Inferior parietal cortex (tissue), 1 donor: ENCODE results near the gene FRAS1.
"Not testable (repeated sequence)": the region's sequence is repeated elsewhere in the genome, so short reads cannot be mapped to it uniquely, and the experiment has no call there.

ENCODE experiments used
- DNase-seq: peaks from one replicate; pipeline ENCODE4 v3.0.0-alpha.2; 2016; ENCODE audit errors: extremely low spot score

The FRAS1 gene

GRCh38 chr4:78162821-78163220 is 105.7 kb downstream of the FRAS1 start:
- no peak for DNase-seq

- DNase-seq, result no peak
Observed at GRCh38 chr4:78165758-78166157, 108.6 kb downstream of the FRAS1 start.

GRCh38 chr4:78166622-78167021 is 109.5 kb downstream of the FRAS1 start:
- DNase-seq, result no peak

- DNase-seq, result no peak
Observed at GRCh38 chr4:78167510-78167909, 110.4 kb downstream of the FRAS1 start.

GRCh38 chr4:78168029-78168428 is 110.9 kb downstream of the FRAS1 start:
- no peak for DNase-seq

GRCh38 chr4:78169728-78170127 is 112.6 kb downstream of the FRAS1 start:
- no peak for DNase-seq

GRCh38 chr4:78171482-78171881 is 114.4 kb downstream of the FRAS1 start:
- no peak for DNase-seq

- no peak for DNase-seq
Observed at GRCh38 chr4:78174891-78175290, 117.8 kb downstream of the FRAS1 start.

GRCh38 chr4:78179196-78179595 is 122.1 kb downstream of the FRAS1 start:
- no peak for DNase-seq

GRCh38 chr4:78181681-78182234 is 124.6 kb downstream of the FRAS1 start:
- DNase-seq, result not testable (repeated sequence)

- DNase-seq, result no peak
Observed at GRCh38 chr4:78184584-78184983, 127.5 kb downstream of the FRAS1 start.

GRCh38 chr4:78185117-78185516 is 128.0 kb downstream of the FRAS1 start:
- DNase-seq, result no peak

GRCh38 chr4:78186597-78187543 is 129.7 kb downstream of the FRAS1 start:
- DNase-seq, result no peak

GRCh38 chr4:78190068-78190467 is 132.9 kb downstream of the FRAS1 start:
- no peak for DNase-seq

GRCh38 chr4:78190595-78190994 is 133.5 kb downstream of the FRAS1 start:
- no peak for DNase-seq

GRCh38 chr4:78197947-78198346 is 140.8 kb downstream of the FRAS1 start:
- DNase-seq, result no peak

- no peak for DNase-seq
Observed at GRCh38 chr4:78199984-78200383, 142.9 kb downstream of the FRAS1 start.

GRCh38 chr4:78200949-78201348 is 143.8 kb downstream of the FRAS1 start:
- no peak for DNase-seq

- no peak for DNase-seq
Observed at GRCh38 chr4:78204176-78204575, 147.1 kb downstream of the FRAS1 start.

- no peak for DNase-seq
Observed at GRCh38 chr4:78205591-78205990, 148.5 kb downstream of the FRAS1 start.

- DNase-seq, result no peak
Observed at GRCh38 chr4:78207541-78207940, 150.4 kb downstream of the FRAS1 start.

- no peak for DNase-seq
Observed at GRCh38 chr4:78207951-78208350, 150.8 kb downstream of the FRAS1 start.

GRCh38 chr4:78208896-78209295 is 151.8 kb downstream of the FRAS1 start:
- DNase-seq, result not testable (repeated sequence)
